K562 (cell line): ENCODE data around the gene LPIN2. TPM values are rescaled to one million over a fixed set of nuclear protein-coding genes. Genes with fewer than 3 reads are reported as not detected.
A peak's percentile ranks its signal among the peaks of the same experiment; 100 is the strongest.

Source experiments
- ASH1L ChIP-seq: fragments of 450-650 bp; IDR thresholded peaks from 2 replicates; pipeline ENCODE4 v1.6.1; 2018; ENCODE audit warnings: borderline replicate concordance, mild to moderate bottlenecking, low read depth; ENCODE audit not compliant: partially characterized antibody
- BRCA1 ChIP-seq, 2 experiments: fragments of 450-650 bp in 1 of 2; sonication (generic) in 1 of 2; formaldehyde crosslinking in 1 of 2; IDR thresholded peaks; 2 replicates each; pipeline versions ENCODE4 v1.5.0 to v1.6.1; 2017 to 2020; ENCODE audit warnings: mild to moderate bottlenecking in 1 of 2, missing genetic modification reagents in 1 of 2
- DNMT1 ChIP-seq: fragments of 450-650 bp; IDR thresholded peaks from 2 replicates; pipeline ENCODE4 v1.6.1; 2016; ENCODE audit warnings: antibody characterized with exemption, mild to moderate bottlenecking
- E2F3 ChIP-seq: fragments of 250-450 bp; sonication (Bioruptor Pico); IDR thresholded peaks from 2 replicates; pipeline ENCODE4 v1.4.0; 2020; ENCODE audit warnings: mild to moderate bottlenecking
- ELF4 ChIP-seq: fragments of 450-650 bp; formaldehyde crosslinking; IDR thresholded peaks from 2 replicates; pipeline ENCODE4 v1.4.0; 2022; ENCODE audit warnings: missing genetic modification characterization
- GTF3C2 ChIP-seq: IDR thresholded peaks from 3 replicates; pipeline ENCODE4 v1.6.1; 2011; ENCODE audit warnings: borderline replicate concordance, mild to moderate bottlenecking, moderate library complexity; ENCODE audit not compliant: insufficient read length; ENCODE audit errors: extremely low read depth
- MAFG ChIP-seq: fragments of 450-650 bp; conservative IDR thresholded peaks from 2 replicates; pipeline ENCODE4 v1.6.1; 2016; ENCODE audit warnings: missing genetic modification characterization, missing compliant biosample characterization
- SAP30 ChIP-seq: fragments of 200-600 bp; sonication (generic); IDR thresholded peaks from 2 replicates; pipeline ENCODE4 v1.6.1; 2012; ENCODE audit warnings: borderline replicate concordance, low read depth, mild to moderate bottlenecking, moderate library complexity, low read length, control low read depth, inconsistent platforms; ENCODE audit not compliant: insufficient read depth, poor library complexity, severe bottlenecking
- ZBTB7A ChIP-seq: IDR thresholded peaks from 2 replicates; pipeline ENCODE4 v1.6.1; 2011; ENCODE audit warnings: low read depth, mild to moderate bottlenecking, low read length, moderate library complexity, borderline replicate concordance; ENCODE audit not compliant: control insufficient read depth
- ZFP36 ChIP-seq: fragments of 150-350 bp; IDR thresholded peaks from 2 replicates; pipeline ENCODE4 v1.6.1; 2018; ENCODE audit warnings: low read length, low read depth; ENCODE audit not compliant: partially characterized antibody
- ZNF212 ChIP-seq: fragments of 450-650 bp; formaldehyde crosslinking; IDR thresholded peaks from 2 replicates; pipeline ENCODE4 v1.4.0; 2020; ENCODE audit warnings: mild to moderate bottlenecking
- ZNF518B ChIP-seq: fragments of 250-450 bp; sonication (Bioruptor Pico); IDR thresholded peaks from 2 replicates; pipeline ENCODE4 v1.5.0; 2021; ENCODE audit warnings: mild to moderate bottlenecking, moderate library complexity
- ZNF592 ChIP-seq: fragments of 450-650 bp; IDR thresholded peaks from 2 replicates; pipeline ENCODE4 v1.6.1; 2017; ENCODE audit warnings: antibody characterized with exemption, mild to moderate bottlenecking
- polyA plus RNA-seq, 8 experiments: library from polyadenylated mRNA; depleted of rRNA in 4 of 8; stranded (reverse) in 5 of 8; unstranded in 3 of 8; fragments of >200 nt; fragmentation: Nextera tagmentation in 2 of 8; fragmentation: Illumina TruSeq in 1 of 8; extraction: Ambion mirVana in 2 of 8; extraction: Trizol in 1 of 8; gene quantifications; 2 replicates each; pipeline versions ENCODE4 v1.2.1 to v1.2.3, GENCODE V29; 2011 to 2014; ENCODE audit warnings: inconsistent platforms in 1 of 8, missing spikeins in 1 of 8
- total RNA-seq, 7 experiments: library from RNA; depleted of rRNA in 6 of 7; stranded (reverse); fragments of >200 nt in 6 of 7; fragmentation: Illumina TruSeq in 2 of 7; extraction: Trizol in 2 of 7; gene quantifications; 2 replicates each; pipeline versions ENCODE4 v1.2.1 to v1.2.3, GENCODE V29; 2011 to 2021; ENCODE audit warnings: low replicate concordance in 1 of 7

Gene LPIN2
- total and polyA plus RNA-seq, 9 of the 15 experiments (the other 6 are each of a cell fraction or from before 2014, with no cell fraction given) = 5.2 to 34.8 (median 24.6) TPM

GRCh38 chr18:2994603-2995432, 18.1 kb downstream of the LPIN2 start (continued):
- TF ChIP-seq ZNF518B (CRISPR knock-in tag) = no peak
- peak; percentile 68; the same call in 1 of the 2 replicates for TF ChIP-seq ZNF592
- peak; percentile 54; the same call in 1 of the 2 replicates for TF ChIP-seq MAFG (tag)
- TF ChIP-seq ZFP36 = no peak
- no peak for TF ChIP-seq SAP30
- no peak for TF ChIP-seq ELF4 (CRISPR knock-in tag)
- TF ChIP-seq DNMT1 = no peak
- no peak for TF ChIP-seq GTF3C2
- TF ChIP-seq E2F3 (CRISPR knock-in tag) = no peak
- peak; percentile 49; the same call in 1 of the 2 replicates for TF ChIP-seq ZBTB7A
- TF ChIP-seq BRCA1 (IDR thresholded peaks at IDR 0.05) = no peak
- no peak for TF ChIP-seq BRCA1 (CRISPR knock-in tag; IDR thresholded peaks at IDR 0.05)
- no peak for TF ChIP-seq ZNF212 (CRISPR knock-in tag)
- TF ChIP-seq ASH1L = no peak
